ENCODE measurements around the gene CCR9.

The CCR9 gene

GRCh38 chr3:45907769-45908705 lies 21.7 kb downstream of the CCR9 start:
- no peak for DNase-seq (ENCODE audit: low read depth, low spot score)

- DNase-seq (ENCODE audit: low read depth, low spot score) = no peak
Measured at GRCh38 chr3:45908761-45909160, 22.4 kb downstream of the CCR9 start.

GRCh38 chr3:45909542-45909941 lies 23.2 kb downstream of the CCR9 start:
- DNase-seq (ENCODE audit: low read depth, low spot score) = no peak

GRCh38 chr3:45910892-45911291 lies 24.5 kb downstream of the CCR9 start:
- DNase-seq (ENCODE audit: low read depth, low spot score) = no peak

GRCh38 chr3:45911511-45912226 lies 25.3 kb downstream of the CCR9 start:
- DNase-seq (ENCODE audit: low read depth, low spot score) = no peak

- DNase-seq (ENCODE audit: low read depth, low spot score) = no peak
Measured at GRCh38 chr3:45912435-45912834, 26.1 kb downstream of the CCR9 start.

GRCh38 chr3:45914362-45915058 lies 28.2 kb downstream of the CCR9 start:
- no peak for DNase-seq (ENCODE audit: low read depth, low spot score)

- DNase-seq (ENCODE audit: low read depth, low spot score) = no peak
Measured at GRCh38 chr3:45915059-45915439, 28.7 kb downstream of the CCR9 start.

- DNase-seq (ENCODE audit: low read depth, low spot score) = peak; percentile 75
Measured at GRCh38 chr3:45915518-45916231, 29.3 kb downstream of the CCR9 start.

- DNase-seq (ENCODE audit: low read depth, low spot score) = no peak
Measured at GRCh38 chr3:45917146-45917898, 31.0 kb downstream of the CCR9 start.

- no peak for DNase-seq (ENCODE audit: low read depth, low spot score)
Measured at GRCh38 chr3:45921158-45922038, 35.1 kb downstream of the CCR9 start.

GRCh38 chr3:45922039-45922326 lies 35.6 kb downstream of the CCR9 start:
- no peak for DNase-seq (ENCODE audit: low read depth, low spot score)

- DNase-seq (ENCODE audit: low read depth, low spot score) = no peak
Measured at GRCh38 chr3:45922950-45923590, 36.7 kb downstream of the CCR9 start.

GRCh38 chr3:45923755-45924154 lies 37.4 kb downstream of the CCR9 start:
- DNase-seq (ENCODE audit: low read depth, low spot score) = no peak

GRCh38 chr3:45927881-45928280 lies 41.5 kb downstream of the CCR9 start:
- DNase-seq (ENCODE audit: low read depth, low spot score) = no peak

GRCh38 chr3:45929042-45929679 lies 42.8 kb downstream of the CCR9 start:
- no peak for DNase-seq (ENCODE audit: low read depth, low spot score)

GRCh38 chr3:45931496-45931895 lies 45.2 kb downstream of the CCR9 start:
- DNase-seq (ENCODE audit: low read depth, low spot score) = no peak

GRCh38 chr3:45932112-45932511 lies 45.8 kb downstream of the CCR9 start:
- no peak for DNase-seq (ENCODE audit: low read depth, low spot score)

GRCh38 chr3:45933591-45933990 lies 47.2 kb downstream of the CCR9 start:
- no peak for DNase-seq (ENCODE audit: low read depth, low spot score)

All from brain pericyte (primary cell).